SK-N-MC (cell line): Measurements from ENCODE around the gene REL.
"Not testable (repeated sequence)": the region's sequence is repeated elsewhere in the genome, so short reads cannot be mapped to it uniquely, and the experiment has no call there.

ENCODE experiments used
- DNase-seq: peaks from one replicate; pipeline ENCODE4 v3.0.0-alpha.2; 2011; ENCODE audit warnings: low read depth, low spot score
- H3K27ac ChIP-seq: fragments of 200-600 bp; sonication (generic); 2 replicates; pipeline ENCODE4 v1.5.1; 2016; ENCODE audit warnings: mixed run types
- H3K36me3 ChIP-seq: fragments of 200-600 bp; sonication (generic); 2 replicates; pipeline ENCODE4 v1.6.1; 2017; ENCODE audit warnings: antibody characterized with exemption, low read length, mixed read lengths; ENCODE audit not compliant: insufficient read depth
- H3K4me3 ChIP-seq: fragments of 200-600 bp; sonication (generic); 2 replicates; pipeline ENCODE4 v1.5.1; 2016
- H3K9ac ChIP-seq: fragments of 200-600 bp; sonication (generic); 2 replicates; pipeline ENCODE4 v1.8.0; 2017; ENCODE audit warnings: mixed run types, mixed read lengths; ENCODE audit not compliant: insufficient read length
- H3K9me3 ChIP-seq: fragments of 200-600 bp; sonication (generic); 2 replicates; pipeline ENCODE4 v1.6.1; 2017; ENCODE audit warnings: low read depth, mild to moderate bottlenecking, antibody characterized with exemption, low read length, moderate library complexity, mixed read lengths
- EZH2 ChIP-seq: fragments of 200-600 bp; sonication (generic); IDR thresholded peaks from one replicate; pipeline ENCODE4 v1.6.1; 2017; ENCODE audit warnings: antibody characterized with exemption
- FOXP2 ChIP-seq: optimal IDR thresholded peaks from 2 replicates; pipeline ENCODE3; 2011; ENCODE audit warnings: mild to moderate bottlenecking, moderate library complexity; ENCODE audit not compliant: insufficient read depth; ENCODE audit errors: extremely low read length, control extremely low read depth
- POLR2AphosphoS5 ChIP-seq: IDR thresholded peaks from 2 replicates; pipeline ENCODE4 v1.6.1; 2012; ENCODE audit warnings: mild to moderate bottlenecking, low read depth, low read length, borderline replicate concordance

Gene REL

DNA sequence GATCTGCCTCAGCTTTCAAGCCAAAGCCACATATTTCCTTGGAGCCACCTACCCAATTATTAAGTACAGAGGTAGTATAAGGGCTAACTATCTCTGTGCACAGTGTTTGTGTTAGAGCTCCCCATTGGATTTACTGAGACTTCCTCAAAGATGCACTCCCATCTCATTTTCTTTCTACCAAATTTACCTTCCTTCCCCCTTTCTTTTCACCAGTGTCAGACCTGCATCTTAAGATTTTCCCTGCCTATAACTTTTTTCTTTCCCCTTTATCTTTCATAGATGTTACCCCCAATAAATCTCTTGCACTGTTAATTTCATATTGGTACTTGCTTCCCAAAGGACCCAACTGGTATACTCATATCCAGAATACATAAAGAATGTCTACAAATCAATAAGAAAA, 5.9 kb upstream of the REL start:
- no peaks in the 10 kb centered on the region for H3K9me3 ChIP-seq

DNA sequence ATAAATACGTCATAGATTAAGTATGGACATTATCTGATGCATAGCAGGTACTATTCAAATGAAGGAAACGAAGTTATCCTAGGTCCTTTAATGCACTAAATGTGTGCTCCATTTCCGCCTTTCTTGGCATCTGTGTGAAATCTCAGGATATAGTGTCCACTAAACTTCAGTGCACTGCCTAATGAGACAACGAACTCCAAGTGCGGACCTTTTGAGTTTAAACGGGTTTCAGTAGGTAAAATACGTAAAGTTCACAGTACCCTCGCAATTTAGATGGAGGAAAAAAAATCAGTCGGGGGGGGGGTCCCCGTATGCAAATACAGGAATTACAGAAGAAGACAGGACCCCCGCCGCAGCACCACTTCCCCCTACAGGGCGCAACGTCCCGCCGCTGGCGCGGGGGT, 729 bp upstream of the REL start:
- Histone ChIP-seq H3K9me3 (no peaks in the 10 kb centered on the region), H3K36me3 (no peaks in the 10 kb centered on the region), H3K4me3 (peak overlapping the region; percentile 96), H3K9ac (peak overlapping the region; percentile 92), H3K27ac (peak overlapping the region; percentile 73; the same call in 1 of the 2 replicates)
- no peak for DNase-seq
- TF ChIP-seq FOXP2, result no peak
- TF ChIP-seq POLR2AphosphoS5, result no peak
- TF ChIP-seq EZH2, result no peak

More for the DNA sequence above, 5.9 kb upstream of the REL start:
- no peak for DNase-seq
- TF ChIP-seq POLR2AphosphoS5, result no peak
- TF ChIP-seq EZH2, result no peak
- TF ChIP-seq FOXP2, result no peak
- Histone ChIP-seq H3K27ac (no peak overlapping the region), H3K36me3 (no peaks in the 10 kb centered on the region), H3K4me3 (no peak overlapping the region), H3K9ac (no peak overlapping the region)

- no peaks in the 10 kb centered on the region for H3K36me3 ChIP-seq
- peak overlapping the region; percentile 73 for H3K27ac ChIP-seq
- peak overlapping the region; percentile 96 for H3K4me3 ChIP-seq
- no peaks in the 10 kb centered on the region for H3K9me3 ChIP-seq
- H3K9ac ChIP-seq, result peak overlapping the region; percentile 70
- no peak for DNase-seq
- TF ChIP-seq POLR2AphosphoS5 (no peak), EZH2 (no peak), FOXP2 (no peak)
Measured at GRCh38 chr2:60882971-60883753, 1.8 kb downstream of the REL start.

GRCh38 chr2:60883896-60884295, 2.5 kb downstream of the REL start:
- no peak for DNase-seq
- peak overlapping the region; percentile 73 for H3K27ac ChIP-seq
- no peaks in the 10 kb centered on the region for H3K9me3 ChIP-seq
- H3K36me3 ChIP-seq, result no peaks in the 10 kb centered on the region
- TF ChIP-seq EZH2, result no peak
- no peak for TF ChIP-seq POLR2AphosphoS5
- TF ChIP-seq FOXP2, result no peak
- peak overlapping the region; percentile 70 for H3K9ac ChIP-seq
- H3K4me3 ChIP-seq, result peak overlapping the region; percentile 96

GRCh38 chr2:60884800-60885199, 3.4 kb downstream of the REL start:
- TF ChIP-seq FOXP2 (no peak), POLR2AphosphoS5 (no peak), EZH2 (no peak)
- DNase-seq, result no peak
- Histone ChIP-seq H3K9ac (peak overlapping the region; percentile 70), H3K36me3 (no peaks in the 10 kb centered on the region), H3K9me3 (no peaks in the 10 kb centered on the region), H3K27ac (peak overlapping the region; percentile 70), H3K4me3 (peak overlapping the region; percentile 42)

DNA sequence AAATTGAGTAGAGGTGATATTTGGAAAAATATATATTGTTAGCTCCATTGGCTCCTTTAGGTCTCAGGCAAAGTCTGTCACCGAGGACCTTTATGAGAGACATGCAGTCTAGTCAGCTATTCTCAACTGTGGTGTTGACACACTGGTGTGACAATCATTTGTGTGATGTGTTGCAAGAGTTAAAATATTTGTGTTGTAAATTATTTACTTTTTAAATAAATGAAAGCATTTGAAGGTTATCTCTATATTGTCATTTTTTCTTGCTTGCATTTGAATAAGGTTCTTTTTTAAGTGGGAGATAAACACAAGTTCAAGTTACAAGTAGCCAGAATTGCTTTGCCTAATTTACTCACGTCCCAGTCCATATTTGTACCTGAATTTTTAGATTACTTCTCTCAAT, 4.3 kb downstream of the REL start:
- TF ChIP-seq POLR2AphosphoS5 (no peak), FOXP2 (no peak), EZH2 (no peak)
- Histone ChIP-seq H3K9ac (no peak overlapping the region), H3K36me3 (no peaks in the 10 kb centered on the region), H3K27ac (peak overlapping the region; percentile 14; the same call in 1 of the 2 replicates), H3K9me3 (no peaks in the 10 kb centered on the region), H3K4me3 (no peak overlapping the region; the same call in 1 of the 2 replicates)
- DNase-seq, result no peak

- TF ChIP-seq EZH2 (no peak), FOXP2 (no peak), POLR2AphosphoS5 (no peak)
- Histone ChIP-seq H3K9ac (peak overlapping the region; percentile 41), H3K36me3 (peaks cover 3% of the 10 kb centered on the region; the same call in 1 of the 2 replicates), H3K9me3 (no peaks in the 10 kb centered on the region), H3K27ac (peak overlapping the region; percentile 45; the same call in 1 of the 2 replicates), H3K4me3 (peak overlapping the region; percentile 6; the same call in 1 of the 2 replicates)
- no peak for DNase-seq
Measured at GRCh38 chr2:60886991-60887390, 5.6 kb downstream of the REL start.

DNA sequence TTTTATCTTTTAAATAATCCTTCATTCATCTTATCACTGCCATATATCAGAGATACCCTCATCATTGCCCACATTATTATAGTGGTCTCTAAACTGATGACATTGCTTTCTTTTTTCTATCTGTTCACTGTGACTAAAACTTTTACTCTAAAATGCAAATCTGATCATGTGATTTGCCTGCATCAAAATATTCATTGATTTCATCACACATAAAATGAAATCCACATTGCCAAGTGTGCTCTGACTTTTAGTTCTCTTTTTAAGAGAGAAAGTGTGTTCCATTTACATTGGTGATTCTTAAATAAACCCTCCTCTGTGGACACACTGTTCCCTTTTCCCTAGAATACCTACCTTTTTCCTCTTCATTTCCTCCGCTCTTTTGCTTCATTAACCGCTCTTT, 7.5 kb downstream of the REL start:
- TF ChIP-seq EZH2 (no peak), POLR2AphosphoS5 (no peak), FOXP2 (no peak)
- H3K4me3 ChIP-seq, result no peak overlapping the region
- H3K9ac ChIP-seq, result no peak overlapping the region
- H3K9me3 ChIP-seq, result no peaks in the 10 kb centered on the region
- peak overlapping the region; percentile 39; the same call in 1 of the 2 replicates for H3K27ac ChIP-seq
- no peak for DNase-seq
- peaks cover 8% of the 10 kb centered on the region; the same call in 1 of the 2 replicates for H3K36me3 ChIP-seq

GRCh38 chr2:60889581-60890392, 8.4 kb downstream of the REL start:
- not testable (repeated sequence) for H3K4me3 ChIP-seq, H3K27ac ChIP-seq, H3K9me3 ChIP-seq, DNase-seq, H3K9ac ChIP-seq
- H3K36me3 ChIP-seq, result peaks cover 14% of the 10 kb centered on the region
